GM18873 (cell line): Measurements from ENCODE around the gene OSBPL5.

Source experiments
- ATAC-seq: cut with Tn5 transposase; IDR thresholded peaks from one replicate; pipeline ENCODE4 v1.9.1; 2021; ENCODE audit warnings: mild to moderate bottlenecking, moderate library complexity, moderate number of reproducible peaks; ENCODE audit not compliant: unreplicated experiment, low FRiP score

Gene OSBPL5

DNA sequence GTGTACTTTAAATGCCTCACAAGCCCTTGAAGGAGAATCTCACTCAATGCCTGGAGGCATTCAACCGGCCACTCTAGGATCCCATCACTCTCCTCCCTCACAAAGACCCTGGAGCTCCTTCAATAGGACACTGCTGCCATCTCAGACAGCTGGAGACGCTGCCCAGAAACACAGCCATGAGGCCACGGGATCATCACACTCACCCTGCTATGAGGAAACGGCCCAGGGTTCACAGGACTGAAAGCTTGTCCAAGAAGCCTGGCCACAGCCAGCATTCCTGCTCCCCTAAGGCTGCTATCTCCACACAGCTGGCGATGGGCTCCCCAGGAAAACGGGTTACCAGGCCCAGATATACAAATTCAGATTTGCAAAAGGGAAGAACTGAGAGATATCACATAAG lies 121.1 kb downstream of the OSBPL5 start:
- ATAC-seq: no peak

DNA sequence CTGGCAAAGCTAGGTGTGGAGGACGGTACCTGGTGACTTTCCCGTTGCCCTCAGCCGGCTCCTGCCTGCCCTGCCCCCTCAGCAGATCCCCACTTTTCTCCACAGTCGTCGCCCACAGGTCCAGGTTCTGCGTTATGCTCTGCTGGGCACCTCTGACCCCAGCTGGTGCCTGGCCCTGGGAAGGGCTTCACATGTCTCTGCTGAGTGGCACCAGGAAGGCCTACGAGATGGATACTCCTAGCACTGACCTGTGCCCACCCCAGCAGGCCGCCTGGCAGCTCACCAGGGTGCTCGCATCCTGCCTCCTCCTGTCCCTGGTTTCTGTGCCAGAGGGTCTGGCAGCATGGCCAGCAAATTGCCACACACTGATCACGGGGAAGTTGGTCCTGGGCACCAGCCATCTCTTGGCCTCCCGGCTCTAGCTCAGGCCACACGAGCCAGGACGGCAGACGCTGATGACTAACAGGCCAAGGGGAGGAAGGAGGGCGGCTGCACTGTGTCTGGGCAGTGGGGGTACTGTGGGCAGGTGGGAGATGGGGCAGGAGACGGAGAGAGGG lies 121.7 kb downstream of the OSBPL5 start:
- no peak for ATAC-seq

GRCh38 chr11:3042496-3043314 lies 122.4 kb downstream of the OSBPL5 start:
- ATAC-seq: no peak

DNA sequence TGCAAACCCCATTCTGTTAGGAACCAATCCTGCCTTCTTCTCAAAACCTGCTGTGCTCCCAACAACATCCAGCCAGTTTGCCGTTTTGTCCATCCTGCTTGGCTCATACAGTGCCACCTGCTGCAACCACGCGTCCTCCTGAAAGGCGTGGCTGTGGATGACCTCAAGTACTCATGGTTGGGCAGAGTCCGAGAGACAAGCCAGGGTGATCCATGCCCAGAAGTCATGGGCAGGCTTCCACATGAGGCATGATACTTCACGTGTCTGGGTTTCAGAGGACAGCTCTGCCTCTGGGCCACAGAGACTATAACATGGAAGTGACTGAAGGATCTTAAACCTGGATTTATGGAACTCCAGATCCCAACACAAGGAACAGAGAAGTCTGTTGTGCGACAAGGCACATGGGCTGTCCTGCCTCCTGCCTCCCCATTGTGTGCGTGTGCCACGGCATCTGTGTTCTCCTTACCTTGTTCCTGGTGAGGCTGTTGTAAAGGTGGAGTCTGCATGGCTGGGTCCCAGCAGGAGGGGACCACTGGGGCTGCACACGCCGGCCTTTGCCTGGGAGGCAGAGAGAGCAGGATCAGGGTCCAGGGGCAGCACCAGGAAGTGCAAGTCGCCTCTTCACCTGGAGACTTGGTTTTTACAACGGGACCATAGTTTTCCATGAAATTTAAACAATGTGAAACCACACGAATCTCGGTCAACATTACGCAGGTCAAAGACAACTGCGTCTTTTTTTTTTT lies 123.2 kb downstream of the OSBPL5 start:
- ATAC-seq: no peak

- no peak for ATAC-seq
Observed at GRCh38 chr11:3040881-3041280, 124.2 kb downstream of the OSBPL5 start.

DNA sequence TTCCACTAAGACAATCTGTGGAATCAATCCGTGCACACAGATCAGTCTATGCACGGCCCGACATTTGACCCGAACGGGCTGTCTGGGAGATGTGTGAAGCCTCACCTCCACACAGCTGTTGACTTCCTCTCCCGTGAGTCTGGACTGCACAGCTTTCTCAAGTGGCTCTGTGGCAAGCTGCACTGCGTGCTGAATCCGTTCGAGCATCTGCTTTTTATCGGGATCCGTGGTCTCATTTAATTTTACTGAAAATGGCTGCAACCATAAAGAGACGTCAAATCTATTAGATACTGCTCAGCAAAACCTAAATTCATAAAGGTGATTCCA lies 127.2 kb downstream of the OSBPL5 start:
- ATAC-seq: no peak
